Nephron (organoid): Measurements from ENCODE around the gene ARMH1.
"Not testable (repeated sequence)": the region's sequence is repeated elsewhere in the genome, so short reads cannot be mapped to it uniquely, and the experiment has no call there.

Experiments used
- H3K27ac Mint-ChIP-seq, 3 experiments: 2 replicates each; pipeline ENCODE4 v1.8.0; 2020; ENCODE audit warnings: mixed read lengths in 3 of 3, mild to moderate bottlenecking in 2 of 3, moderate library complexity in 1 of 3
- H3K27me3 Mint-ChIP-seq: 2 replicates; pipeline ENCODE4 v1.8.0; 2021; ENCODE audit warnings: low read depth, mild to moderate bottlenecking, moderate library complexity, mixed read lengths
- H3K36me3 Mint-ChIP-seq: 2 replicates; pipeline ENCODE4 v1.8.0; 2020; ENCODE audit warnings: low read depth, mixed read lengths
- H3K4me1 Mint-ChIP-seq: 2 replicates; pipeline ENCODE4 v1.8.0; 2020; ENCODE audit warnings: mixed read lengths
- H3K4me3 Mint-ChIP-seq, 3 experiments: 2 replicates each; pipeline ENCODE4 v1.8.0; 2020; ENCODE audit warnings: mild to moderate bottlenecking in 3 of 3, mixed read lengths in 3 of 3, moderate library complexity in 2 of 3
- H3K9me3 Mint-ChIP-seq: 2 replicates; pipeline ENCODE4 v1.8.0; 2020; ENCODE audit warnings: mixed read lengths
- TF ChIP-seq, protein P1 (sequence below), 3 experiments: fragments of 200-600 bp; sonication (generic); IDR thresholded peaks; one replicate each; pipeline ENCODE4 v1.5.0; 2021; ENCODE audit warnings: antibody characterized with exemption in 3 of 3; ENCODE audit not compliant: unreplicated experiment in 3 of 3

Gene ARMH1

DNA sequence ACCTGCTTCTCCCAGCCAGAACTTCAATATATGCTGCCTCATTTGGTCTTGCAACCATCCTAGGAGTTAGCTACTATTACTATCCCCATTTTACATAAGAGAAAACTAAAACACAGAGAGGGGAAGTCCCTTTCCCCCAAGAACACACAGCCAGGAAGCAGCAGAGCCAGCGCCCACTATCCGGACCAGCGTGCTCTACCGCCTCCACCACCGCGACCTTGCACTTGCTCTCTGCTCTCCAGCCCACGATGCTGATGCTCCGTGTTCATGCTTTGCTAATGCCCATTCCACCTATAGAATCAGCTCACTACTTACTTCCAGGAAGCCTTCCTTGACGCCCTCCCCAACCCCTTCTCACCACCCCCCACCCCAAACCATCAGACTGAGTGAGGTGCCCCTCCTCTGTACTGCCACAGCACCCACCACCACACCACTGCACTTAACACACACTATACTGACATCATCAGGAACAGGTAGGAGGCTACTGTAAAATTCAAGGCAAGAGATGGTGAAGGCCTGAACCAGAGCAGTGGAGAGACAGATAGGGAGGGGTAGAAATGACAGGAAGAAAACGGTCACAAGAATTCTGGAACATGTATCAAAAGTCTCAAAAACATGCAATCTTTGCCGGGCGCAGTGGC lies 9.7 kb upstream of the ARMH1 start:
- Mint-ChIP-seq H3K9me3 (no peaks in the 10 kb centered on the region), H3K4me3 (no peak overlapping the region), H3K36me3 (no peaks in the 10 kb centered on the region), H3K27me3 (peaks cover 12% of the 10 kb centered on the region), H3K27ac (no peak overlapping the region), H3K4me1 (peaks cover 14% of the 10 kb centered on the region)
- TF ChIP-seq, protein P1, sequence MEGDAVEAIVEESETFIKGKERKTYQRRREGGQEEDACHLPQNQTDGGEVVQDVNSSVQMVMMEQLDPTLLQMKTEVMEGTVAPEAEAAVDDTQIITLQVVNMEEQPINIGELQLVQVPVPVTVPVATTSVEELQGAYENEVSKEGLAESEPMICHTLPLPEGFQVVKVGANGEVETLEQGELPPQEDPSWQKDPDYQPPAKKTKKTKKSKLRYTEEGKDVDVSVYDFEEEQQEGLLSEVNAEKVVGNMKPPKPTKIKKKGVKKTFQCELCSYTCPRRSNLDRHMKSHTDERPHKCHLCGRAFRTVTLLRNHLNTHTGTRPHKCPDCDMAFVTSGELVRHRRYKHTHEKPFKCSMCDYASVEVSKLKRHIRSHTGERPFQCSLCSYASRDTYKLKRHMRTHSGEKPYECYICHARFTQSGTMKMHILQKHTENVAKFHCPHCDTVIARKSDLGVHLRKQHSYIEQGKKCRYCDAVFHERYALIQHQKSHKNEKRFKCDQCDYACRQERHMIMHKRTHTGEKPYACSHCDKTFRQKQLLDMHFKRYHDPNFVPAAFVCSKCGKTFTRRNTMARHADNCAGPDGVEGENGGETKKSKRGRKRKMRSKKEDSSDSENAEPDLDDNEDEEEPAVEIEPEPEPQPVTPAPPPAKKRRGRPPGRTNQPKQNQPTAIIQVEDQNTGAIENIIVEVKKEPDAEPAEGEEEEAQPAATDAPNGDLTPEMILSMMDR (IDR thresholded peaks at IDR 0.05; ENCODE audit: unreplicated experiment in 3 of 3), result no peak

DNA sequence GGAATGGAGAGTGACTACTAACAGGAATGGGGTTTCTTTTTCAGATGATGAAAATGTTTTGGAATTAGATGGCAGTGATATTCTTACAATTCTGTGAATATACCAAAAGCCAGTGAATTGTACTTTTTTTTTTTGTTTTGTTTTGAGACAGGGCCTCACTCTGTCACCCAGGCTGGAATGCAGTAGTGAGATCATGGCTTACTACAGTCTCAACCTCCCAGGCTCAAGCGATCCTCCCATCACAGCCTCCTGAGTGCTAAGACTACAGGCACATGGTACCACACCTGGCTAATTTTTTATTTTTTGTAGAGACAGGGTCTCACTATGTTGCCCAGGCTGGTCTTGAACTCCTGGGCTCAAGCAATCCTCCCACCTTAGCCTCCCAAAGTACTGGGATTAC lies 7.8 kb upstream of the ARMH1 start:
- not testable (repeated sequence) for H3K4me3 Mint-ChIP-seq, H3K27me3 Mint-ChIP-seq, H3K27ac Mint-ChIP-seq, H3K36me3 Mint-ChIP-seq, H3K9me3 Mint-ChIP-seq
- peaks cover 11% of the 10 kb centered on the region for H3K4me1 Mint-ChIP-seq

- peak overlapping the region in 2 of 3 experiments; percentile 4 to 10 for H3K4me3 Mint-ChIP-seq
- H3K27ac Mint-ChIP-seq, result no peak overlapping the region
- peaks cover 4% of the 10 kb centered on the region for H3K36me3 Mint-ChIP-seq
- TF ChIP-seq, protein P1 (IDR thresholded peaks at IDR 0.05; ENCODE audit: unreplicated experiment in 3 of 3), result no peak
- no peaks in the 10 kb centered on the region for H3K27me3 Mint-ChIP-seq
- no peaks in the 10 kb centered on the region for H3K9me3 Mint-ChIP-seq
- H3K4me1 Mint-ChIP-seq, result peaks cover 28% of the 10 kb centered on the region
Observed at GRCh38 chr1:44670751-44671640, 3.5 kb upstream of the ARMH1 start.

GRCh38 chr1:44672254-44672955 lies 2.1 kb upstream of the ARMH1 start:
- H3K9me3 Mint-ChIP-seq, result no peaks in the 10 kb centered on the region
- H3K27me3 Mint-ChIP-seq, result no peaks in the 10 kb centered on the region
- TF ChIP-seq, protein P1 (IDR thresholded peaks at IDR 0.05; ENCODE audit: unreplicated experiment in 3 of 3), result no peak
- peak overlapping the region; percentile 85 to 94 (median 87) for H3K4me3 Mint-ChIP-seq
- peak overlapping the region; percentile 56 to 80 (median 63) for H3K27ac Mint-ChIP-seq
- peaks cover 28% of the 10 kb centered on the region for H3K4me1 Mint-ChIP-seq
- H3K36me3 Mint-ChIP-seq, result peaks cover 4% of the 10 kb centered on the region

- H3K36me3 Mint-ChIP-seq, result peaks cover 4% of the 10 kb centered on the region
- peak overlapping the region; percentile 50 to 87 (median 79) for H3K27ac Mint-ChIP-seq
- H3K27me3 Mint-ChIP-seq, result no peaks in the 10 kb centered on the region
- H3K9me3 Mint-ChIP-seq, result no peaks in the 10 kb centered on the region
- H3K4me3 Mint-ChIP-seq, result peak overlapping the region; percentile 85 to 94 (median 87)
- TF ChIP-seq, protein P1 (IDR thresholded peaks at IDR 0.05; ENCODE audit: unreplicated experiment in 3 of 3), result no peak
- peaks cover 28% of the 10 kb centered on the region for H3K4me1 Mint-ChIP-seq
Observed at GRCh38 chr1:44672961-44673674, 1.4 kb upstream of the ARMH1 start.
